Lung (tissue), 12 donors: Measurements from ENCODE around the gene FCER2. TPM values are rescaled to one million over a fixed set of nuclear protein-coding genes. Genes with fewer than 3 reads are reported as not detected.

Experiments
- ATAC-seq: fragments of 200-7000 bp; cut with Tn5 transposase; one replicate; pipeline ENCODE4 v1.9.1; 2020; ENCODE audit warnings: moderate number of reproducible peaks; ENCODE audit not compliant: insufficient read depth, low FRiP score
- DNase-seq, 3 donors: peaks; one replicate each; pipeline ENCODE4 v3.0.0-alpha.2; 2013 to 2017
- H3K27ac ChIP-seq, 2 donors: one replicate each; pipeline ENCODE4 v1.5.1; 2013; ENCODE audit warnings: mild to moderate bottlenecking in 2 of 2, moderate library complexity in 2 of 2, control low read depth in 1 of 2, inconsistent platforms in 1 of 2, low read depth in 1 of 2, low read length in 1 of 2
- H3K27me3 ChIP-seq, 3 donors: one replicate each; pipeline ENCODE4 v1.5.1; 2013; ENCODE audit warnings: low read length in 2 of 3; ENCODE audit not compliant: control insufficient read depth in 3 of 3, insufficient read depth in 3 of 3
- H3K36me3 ChIP-seq, 4 donors: one replicate each; pipeline ENCODE4 v1.5.1; 2013; ENCODE audit warnings: low read length in 4 of 4, mild to moderate bottlenecking in 1 of 4, moderate library complexity in 1 of 4; ENCODE audit not compliant: control insufficient read depth in 4 of 4, insufficient read depth in 4 of 4
- H3K4me1 ChIP-seq, 5 donors: one replicate each; pipeline ENCODE4 v1.5.1; 2013; ENCODE audit warnings: low read length in 5 of 5, mild to moderate bottlenecking in 2 of 5, moderate library complexity in 1 of 5; ENCODE audit not compliant: control insufficient read depth in 5 of 5, insufficient read depth in 5 of 5
- H3K4me3 ChIP-seq: one replicate; pipeline ENCODE4 v1.5.1; 2013; ENCODE audit warnings: mild to moderate bottlenecking, control low read depth, moderate library complexity
- H3K9ac ChIP-seq, 2 donors: one replicate each; pipeline ENCODE4 v1.5.1; 2013; ENCODE audit warnings: low read length in 2 of 2, control low read depth in 1 of 2; ENCODE audit not compliant: insufficient read depth in 1 of 2
- H3K9me3 ChIP-seq, 4 donors: one replicate each; pipeline ENCODE4 v1.5.1; 2013; ENCODE audit warnings: low read length in 3 of 4, mild to moderate bottlenecking in 1 of 4, moderate library complexity in 1 of 4; ENCODE audit not compliant: control insufficient read depth in 4 of 4, insufficient read depth in 3 of 4
- CTCF ChIP-seq: IDR thresholded peaks from 2 replicates; pipeline ENCODE4 v1.5.1; 2012; ENCODE audit warnings: mild to moderate bottlenecking; ENCODE audit errors: control extremely low read depth, extremely low read depth
- WGBS, 2 donors: extraction: QIAGEN DNeasy Blood & Tissue Kit; methylation state at CpG; one replicate each; pipeline ENCODE4 v1.1.7; 2013; 5-methylcytosine and 5-hydroxymethylcytosine counted together
- polyA plus RNA-seq, 2 donors: library from polyadenylated mRNA; stranded (reverse); fragments of 200-250 nt; gene quantifications; one replicate each; pipeline ENCODE4 v1.2.1, GENCODE V29; 2013
- total RNA-seq, 2 donors: library from RNA; depleted of rRNA in 1 of 2; stranded (reverse); fragments of >200 nt in 1 of 2; gene quantifications; one replicate each; pipeline ENCODE4 v1.2.1, GENCODE V29; 2014 to 2021
- donor health status: control.
- donor health status: control.
- donor health status: Bipolar disorder and iron deficiency.
- donor health status: healthy.
- donor health status: DM: yes; HTN: yes; CAD: no.

FCER2 gene
- total and polyA plus RNA-seq, 4 donors, result 0.37 to 1.2 (median 0.45) TPM

GRCh38 chr19:7738023-7738422 lies 36.1 kb upstream of the FCER2 start:
- Histone ChIP-seq H3K9ac (no peak overlapping the region), H3K36me3 (no peaks in the 10 kb centered on the region), H3K9me3 (peaks cover 0 to 2% (median 0%) of the 10 kb centered on the region in 4 donors), H3K27me3 (peaks cover 0 to 8% (median 0%) of the 10 kb centered on the region in 3 donors), H3K4me1 (no peaks in the 10 kb centered on the region), H3K4me3 (no peak overlapping the region), H3K27ac (no peak overlapping the region)
- TF ChIP-seq CTCF, result no peak
- ATAC-seq (no peak), DNase-seq (no peak)
- 81 to 82% methylated on average over 7 of the region's 7 CpGs for WGBS, 2 donors

DNA sequence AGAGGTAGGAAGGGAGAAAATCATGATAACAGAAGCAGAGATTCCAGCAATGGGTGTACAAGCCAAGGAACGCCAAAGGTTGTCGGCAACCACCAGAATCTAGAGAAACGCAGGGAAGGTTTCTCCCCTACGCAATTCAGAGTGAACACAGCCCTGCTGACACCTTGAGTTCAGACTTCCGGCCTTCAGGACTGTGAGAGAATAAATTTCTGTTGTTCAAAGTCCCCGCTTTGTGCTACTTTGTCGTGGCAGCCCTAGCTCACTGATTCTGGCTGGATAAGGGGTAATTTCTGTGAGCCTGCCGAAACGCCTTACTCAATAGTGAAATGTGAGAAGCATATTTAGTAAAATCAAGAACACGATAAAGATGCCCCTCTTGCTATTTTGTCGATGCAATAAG lies 35.3 kb upstream of the FCER2 start:
- H3K27ac ChIP-seq, result no peak overlapping the region
- peaks cover 0 to 8% (median 3%) of the 10 kb centered on the region in 3 donors for H3K27me3 ChIP-seq
- peaks cover 0 to 2% (median 0%) of the 10 kb centered on the region in 4 donors for H3K9me3 ChIP-seq
- no peak for TF ChIP-seq CTCF
- DNase-seq, result no peak
- no peak overlapping the region for H3K4me3 ChIP-seq
- H3K4me1 ChIP-seq, result no peaks in the 10 kb centered on the region
- no peak overlapping the region for H3K9ac ChIP-seq
- no peak for ATAC-seq
- WGBS, 2 donors, result 87 to 88% methylated on average over 11 of the region's 11 CpGs
- no peaks in the 10 kb centered on the region for H3K36me3 ChIP-seq

GRCh38 chr19:7736148-7736547 lies 34.2 kb upstream of the FCER2 start:
- no peak for ATAC-seq
- no peak for DNase-seq
- no peaks in the 10 kb centered on the region for H3K4me1 ChIP-seq
- 63 to 78% methylated on average over 1 of the region's 1 CpG for WGBS, 2 donors
- H3K27me3 ChIP-seq, result peaks cover 0 to 18% (median 11%) of the 10 kb centered on the region in 3 donors
- no peak overlapping the region for H3K9ac ChIP-seq
- H3K4me3 ChIP-seq, result no peak overlapping the region
- no peak overlapping the region for H3K27ac ChIP-seq
- no peak for TF ChIP-seq CTCF
- peaks cover 0 to 2% (median 0%) of the 10 kb centered on the region in 4 donors for H3K9me3 ChIP-seq
- no peaks in the 10 kb centered on the region for H3K36me3 ChIP-seq
